Peyer's patch (tissue), 4 donors: ENCODE measurements around the gene UBE2S. TPM values are rescaled to one million over a fixed set of nuclear protein-coding genes. Genes with fewer than 3 reads are reported as not detected.

Experiments
- DNase-seq, 3 donors: peaks; one replicate each; pipeline ENCODE4 v3.0.0-alpha.2; 2017 to 2019
- H3K27ac ChIP-seq, 4 donors: fragments of 200-600 bp; sonication (generic); one replicate each; pipeline ENCODE4 v1.5.1; 2016 to 2019
- H3K27me3 ChIP-seq, 2 donors: fragments of 200-600 bp; sonication (generic); one replicate each; pipeline ENCODE4 v1.5.1; 2019
- H3K36me3 ChIP-seq, 3 donors: fragments of 200-600 bp; sonication (generic); one replicate each; pipeline ENCODE4 v1.5.1; 2016 to 2019
- H3K4me1 ChIP-seq, 4 donors: fragments of 200-600 bp; sonication (generic); one replicate each; pipeline ENCODE4 v1.5.1; 2016 to 2019
- H3K4me3 ChIP-seq, 4 donors: fragments of 200-600 bp; sonication (generic); 1 replicate in 3 of 4; 2 replicates in 1 of 4; pipeline ENCODE4 v1.5.1; 2016 to 2019; ENCODE audit warnings: mild to moderate bottlenecking in 1 of 4
- H3K9me3 ChIP-seq, 4 donors: fragments of 200-600 bp; sonication (generic); one replicate each; pipeline ENCODE4 v1.5.1; 2016 to 2019; ENCODE audit warnings: mild to moderate bottlenecking in 1 of 4
- POLR2A ChIP-seq, 2 donors: fragments of 450-650 bp; IDR thresholded peaks; one replicate each; pipeline ENCODE4 v1.5.1; 2017; ENCODE audit warnings: antibody characterized with exemption in 2 of 2, mild to moderate bottlenecking in 2 of 2, moderate library complexity in 2 of 2
- total RNA-seq, 4 donors: library from RNA; depleted of rRNA; stranded (reverse); fragments of >200 nt; gene quantifications; one replicate each; pipeline ENCODE4 v1.1.0, GENCODE V29; 2016
- TF ChIP-seq, protein P1 (sequence below), 6 experiments: fragments of 450-650 bp in 4 of 6; fragments of 200-600 bp in 2 of 6; sonication (generic) in 1 of 6; IDR thresholded peaks; one replicate each; pipeline ENCODE4 v1.5.1; 2017 to 2019; ENCODE audit warnings: antibody characterized with exemption in 6 of 6, mild to moderate bottlenecking in 3 of 6, moderate library complexity in 1 of 6

UBE2S gene
- total RNA-seq, 4 donors from 2014 or later = 5.2 to 9.1 (median 7.6) TPM

DNA sequence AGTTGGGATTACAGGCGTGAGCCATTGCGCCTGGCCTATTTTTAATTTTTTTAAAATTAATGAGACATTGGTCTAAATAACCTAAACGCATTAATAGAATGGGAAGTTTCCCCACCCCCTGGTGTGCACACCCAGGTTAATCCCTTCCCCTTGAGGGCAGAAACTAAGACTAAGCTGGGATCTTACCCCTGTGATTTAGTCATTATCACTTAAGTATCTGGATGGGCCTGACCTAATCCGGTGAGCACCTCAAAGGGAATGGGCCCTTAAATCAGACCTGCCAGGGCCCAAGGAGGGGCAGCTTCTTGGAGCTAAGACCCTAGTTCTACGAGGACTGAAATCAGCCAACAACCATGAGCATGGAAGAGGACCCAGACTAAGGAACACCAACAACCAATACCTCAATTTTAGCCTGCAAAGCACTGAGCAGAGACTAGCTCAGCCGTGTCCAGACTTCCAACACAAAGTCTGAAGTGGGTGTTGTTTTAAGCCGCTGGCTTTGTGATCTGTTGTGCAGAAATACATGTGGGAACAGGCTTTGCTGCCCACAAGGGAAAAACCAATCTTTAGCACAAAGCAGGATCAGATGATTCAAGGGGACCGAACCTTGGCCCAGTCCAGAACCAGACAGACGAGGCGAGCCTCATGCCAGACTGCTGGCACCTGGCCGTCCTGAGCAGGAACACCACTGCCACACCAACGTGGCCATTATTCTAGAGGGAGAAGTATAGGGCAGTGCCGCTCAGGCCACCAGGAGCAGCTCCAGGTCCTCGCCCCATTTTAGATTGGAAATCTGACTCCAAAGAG is 7.1 kb downstream of the UBE2S start:
- H3K9me3 ChIP-seq = no peaks in the 10 kb centered on the region
- TF ChIP-seq POLR2A (IDR thresholded peaks at IDR 0.05) = no peak
- TF ChIP-seq, protein P1, sequence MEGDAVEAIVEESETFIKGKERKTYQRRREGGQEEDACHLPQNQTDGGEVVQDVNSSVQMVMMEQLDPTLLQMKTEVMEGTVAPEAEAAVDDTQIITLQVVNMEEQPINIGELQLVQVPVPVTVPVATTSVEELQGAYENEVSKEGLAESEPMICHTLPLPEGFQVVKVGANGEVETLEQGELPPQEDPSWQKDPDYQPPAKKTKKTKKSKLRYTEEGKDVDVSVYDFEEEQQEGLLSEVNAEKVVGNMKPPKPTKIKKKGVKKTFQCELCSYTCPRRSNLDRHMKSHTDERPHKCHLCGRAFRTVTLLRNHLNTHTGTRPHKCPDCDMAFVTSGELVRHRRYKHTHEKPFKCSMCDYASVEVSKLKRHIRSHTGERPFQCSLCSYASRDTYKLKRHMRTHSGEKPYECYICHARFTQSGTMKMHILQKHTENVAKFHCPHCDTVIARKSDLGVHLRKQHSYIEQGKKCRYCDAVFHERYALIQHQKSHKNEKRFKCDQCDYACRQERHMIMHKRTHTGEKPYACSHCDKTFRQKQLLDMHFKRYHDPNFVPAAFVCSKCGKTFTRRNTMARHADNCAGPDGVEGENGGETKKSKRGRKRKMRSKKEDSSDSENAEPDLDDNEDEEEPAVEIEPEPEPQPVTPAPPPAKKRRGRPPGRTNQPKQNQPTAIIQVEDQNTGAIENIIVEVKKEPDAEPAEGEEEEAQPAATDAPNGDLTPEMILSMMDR (IDR thresholded peaks at IDR 0.05) = no peak
- H3K4me3 ChIP-seq = no peak overlapping the region
- peaks cover 0 to 48% (median 0%) of the 10 kb centered on the region in 3 donors for H3K36me3 ChIP-seq
- no peaks in the 10 kb centered on the region for H3K27me3 ChIP-seq
- H3K4me1 ChIP-seq = peaks cover 0 to 2% (median 0%) of the 10 kb centered on the region in 4 donors
- no peak for DNase-seq
- no peak overlapping the region for H3K27ac ChIP-seq

DNA sequence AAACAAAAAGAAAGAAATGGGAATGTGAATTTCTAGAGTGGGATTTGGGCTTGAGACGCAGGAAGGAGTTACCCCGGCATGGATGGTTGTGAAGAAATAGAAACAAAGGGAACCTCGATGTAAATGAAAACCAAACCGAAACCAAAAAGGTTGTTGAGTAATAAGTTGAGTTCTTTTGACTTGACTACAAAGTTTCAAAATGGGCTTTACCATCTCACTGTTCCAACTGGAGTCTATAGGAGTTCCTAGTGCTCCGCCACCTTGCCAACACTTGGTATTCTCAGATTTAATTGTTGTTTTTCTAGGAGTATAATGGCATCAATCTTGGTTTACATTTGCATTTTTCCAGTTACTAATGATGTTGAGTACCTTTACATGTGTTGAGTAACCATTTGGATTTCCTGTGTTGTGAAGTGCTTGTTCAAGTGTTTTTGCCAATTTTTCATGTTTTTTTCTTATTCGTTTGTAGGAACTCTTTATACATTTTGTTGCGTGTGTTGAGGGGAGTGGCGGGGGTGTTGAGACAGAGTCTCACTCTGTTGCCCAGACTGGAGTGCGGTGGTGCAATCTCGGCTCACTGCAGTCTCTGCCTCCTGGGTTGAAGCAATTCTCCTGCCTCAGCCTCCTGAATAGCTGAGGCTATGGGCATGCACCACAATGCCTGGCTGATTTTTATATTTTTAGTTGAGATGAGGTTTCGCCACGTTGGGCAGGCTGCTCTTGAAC is 9.2 kb downstream of the UBE2S start:
- TF ChIP-seq, protein P1 (IDR thresholded peaks at IDR 0.05) = no peak
- TF ChIP-seq POLR2A (IDR thresholded peaks at IDR 0.05) = no peak
- peaks cover 0 to 31% (median 0%) of the 10 kb centered on the region in 3 donors for H3K36me3 ChIP-seq
- H3K9me3 ChIP-seq = no peaks in the 10 kb centered on the region
- no peak overlapping the region for H3K4me3 ChIP-seq
- no peaks in the 10 kb centered on the region for H3K4me1 ChIP-seq
- DNase-seq = no peak
- H3K27me3 ChIP-seq = no peaks in the 10 kb centered on the region
- no peak overlapping the region for H3K27ac ChIP-seq

DNA sequence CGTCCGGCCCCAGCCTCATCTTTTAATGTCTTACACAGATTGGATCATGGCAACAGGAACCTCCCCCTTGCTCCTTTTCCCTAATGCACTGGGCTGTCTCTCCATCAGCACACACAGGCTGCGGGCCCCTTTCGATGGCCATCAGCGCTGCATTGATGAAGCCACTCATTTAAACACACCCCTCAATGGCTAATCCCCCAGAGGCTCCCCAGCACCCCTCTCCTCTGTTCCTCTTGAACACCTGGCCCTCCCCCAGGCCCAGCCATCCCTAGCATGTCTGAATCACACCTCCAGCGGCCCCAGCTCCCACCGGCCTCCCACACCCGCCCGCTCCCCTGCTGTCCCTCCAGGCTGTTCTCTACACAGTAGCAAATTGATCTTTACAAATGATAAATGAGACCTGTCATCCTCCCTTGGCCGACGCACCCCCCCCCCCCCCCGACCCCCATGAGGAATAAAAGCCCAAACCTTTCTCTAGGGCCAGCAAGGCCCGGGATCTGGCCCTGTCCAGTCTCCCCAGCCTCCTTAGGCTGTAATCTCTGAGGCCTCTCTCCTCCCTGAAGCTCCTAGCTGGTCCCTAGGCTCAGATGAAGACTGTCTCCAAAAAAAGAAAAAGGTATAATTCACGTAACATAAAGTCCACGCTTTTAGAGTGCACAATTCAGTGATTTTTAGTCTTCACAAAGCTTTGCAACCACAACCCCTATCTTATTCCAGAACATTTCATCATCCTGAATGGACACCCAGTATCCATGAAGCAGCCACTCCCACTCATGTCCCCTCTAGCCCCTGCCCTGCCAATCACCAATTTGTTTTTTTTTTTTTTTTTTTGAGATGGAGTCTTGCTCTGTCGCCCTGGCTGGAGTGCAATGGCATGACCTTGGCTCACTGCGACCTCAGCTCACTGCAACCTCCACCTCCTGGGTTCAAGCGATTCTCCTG is 14.5 kb downstream of the UBE2S start:
- DNase-seq = no peak
- Histone ChIP-seq H3K27me3 (no peaks in the 10 kb centered on the region), H3K36me3 (peaks cover 0 to 26% (median 0%) of the 10 kb centered on the region in 3 donors), H3K9me3 (no peaks in the 10 kb centered on the region), H3K4me3 (no peak overlapping the region), H3K4me1 (peaks cover 0 to 17% (median 7%) of the 10 kb centered on the region in 4 donors), H3K27ac (no peak overlapping the region)
- TF ChIP-seq POLR2A (IDR thresholded peaks at IDR 0.05) = no peak
- TF ChIP-seq, protein P1 (IDR thresholded peaks at IDR 0.05) = no peak

DNA sequence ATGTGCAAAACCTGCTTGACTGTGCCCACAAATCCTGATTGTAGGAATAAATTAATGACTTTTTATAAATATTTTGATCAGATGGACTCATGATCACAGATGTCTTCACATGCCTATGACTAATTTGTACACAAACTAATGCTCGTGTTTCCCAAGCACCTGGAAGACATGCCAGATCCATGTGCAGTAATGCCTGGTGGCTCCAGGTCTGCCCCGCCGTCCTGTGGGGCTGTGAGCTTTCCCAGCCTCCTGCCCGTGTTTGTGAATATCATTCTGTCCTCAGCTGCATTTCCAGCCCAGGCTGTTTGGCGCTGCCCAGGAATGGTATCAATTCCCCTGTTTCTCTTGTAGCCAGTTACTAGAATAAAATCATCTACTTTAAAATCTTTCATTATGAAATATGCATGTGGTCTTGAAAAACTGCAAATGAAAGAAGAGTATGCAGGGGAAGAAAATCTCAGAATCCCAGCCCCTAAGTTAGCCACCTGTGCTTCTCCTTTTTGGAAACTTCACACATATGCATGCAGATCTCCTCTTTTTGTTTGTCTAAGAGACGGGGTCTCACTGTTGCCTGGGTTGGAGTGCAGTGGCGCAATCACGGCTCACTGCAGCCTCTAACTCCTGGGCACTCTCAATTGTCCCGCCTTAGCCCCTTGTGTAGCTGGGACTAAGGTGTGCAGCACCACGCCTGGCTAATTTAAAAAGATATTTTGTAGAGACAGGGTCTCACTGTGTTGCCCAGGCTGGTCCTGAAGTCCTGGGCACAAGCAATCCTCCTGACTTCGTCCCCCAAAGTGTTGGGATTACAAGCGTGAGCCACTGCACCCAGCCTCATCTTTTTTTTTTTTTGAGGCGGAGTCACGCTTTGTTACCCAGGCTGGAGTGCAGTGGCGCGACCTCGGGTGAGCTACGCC is 15.6 kb downstream of the UBE2S start:
- peaks cover 5 to 29% (median 18%) of the 10 kb centered on the region in 4 donors for H3K4me1 ChIP-seq
- H3K9me3 ChIP-seq = no peaks in the 10 kb centered on the region
- TF ChIP-seq POLR2A (IDR thresholded peaks at IDR 0.05) = no peak
- TF ChIP-seq, protein P1 (IDR thresholded peaks at IDR 0.05) = no peak
- H3K27me3 ChIP-seq = no peaks in the 10 kb centered on the region
- no peak for DNase-seq
- H3K4me3 ChIP-seq = no peak overlapping the region
- peaks cover 0 to 38% (median 0%) of the 10 kb centered on the region in 3 donors for H3K36me3 ChIP-seq
- H3K27ac ChIP-seq = no peak overlapping the region
